HG03521 (cell line): ENCODE results near the gene IBA57.
"Not testable (repeated sequence)": the region's sequence is repeated elsewhere in the genome, so short reads cannot be mapped to it uniquely, and the experiment has no call there.

Experiments
- ATAC-seq: cut with Tn5 transposase; IDR thresholded peaks from one replicate; pipeline ENCODE4 v1.9.1; 2021; ENCODE audit warnings: mild to moderate bottlenecking, moderate library complexity; ENCODE audit not compliant: unreplicated experiment

IBA57 gene

DNA sequence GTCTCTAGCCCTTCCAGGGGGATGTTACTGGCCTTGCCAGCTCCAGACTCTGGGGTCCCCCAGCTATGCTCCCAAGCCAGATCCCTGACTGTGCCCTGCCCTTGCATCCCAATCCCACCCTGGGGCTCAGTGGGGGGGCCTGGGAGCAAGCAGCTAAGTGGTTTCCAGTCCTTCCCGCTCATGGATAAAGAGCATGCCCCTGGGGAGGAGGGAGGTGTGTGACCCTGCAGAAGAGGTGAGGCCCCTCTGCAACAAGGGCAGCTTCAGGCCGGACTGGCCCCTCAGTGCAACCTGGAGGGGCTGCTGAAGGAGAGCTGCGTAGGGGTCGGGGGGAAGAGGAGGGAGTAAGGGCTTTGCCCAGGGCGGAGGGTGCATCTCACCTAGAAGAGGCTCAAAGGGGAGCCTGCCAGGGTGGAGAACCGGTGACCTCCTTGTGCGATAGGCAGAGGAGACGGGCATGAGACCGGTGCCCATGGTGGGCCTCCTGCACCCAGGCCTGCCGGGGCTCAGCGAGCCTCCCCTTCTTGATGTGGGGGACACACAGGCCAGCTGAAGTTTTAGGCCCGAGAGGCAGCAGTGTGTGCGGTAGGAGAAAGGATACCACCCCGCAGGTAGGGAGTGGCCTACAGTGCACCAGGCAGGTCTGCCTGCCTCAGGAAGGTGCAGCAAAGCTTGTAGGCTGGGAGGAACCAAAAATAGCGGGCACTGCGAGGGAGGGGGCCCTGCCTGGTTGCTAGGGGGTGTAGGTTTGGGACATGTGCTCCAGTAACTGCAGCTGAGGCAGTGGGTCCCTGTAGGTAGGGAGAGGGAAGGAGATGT, 45.3 kb downstream of the IBA57 start:
- no peak for ATAC-seq

DNA sequence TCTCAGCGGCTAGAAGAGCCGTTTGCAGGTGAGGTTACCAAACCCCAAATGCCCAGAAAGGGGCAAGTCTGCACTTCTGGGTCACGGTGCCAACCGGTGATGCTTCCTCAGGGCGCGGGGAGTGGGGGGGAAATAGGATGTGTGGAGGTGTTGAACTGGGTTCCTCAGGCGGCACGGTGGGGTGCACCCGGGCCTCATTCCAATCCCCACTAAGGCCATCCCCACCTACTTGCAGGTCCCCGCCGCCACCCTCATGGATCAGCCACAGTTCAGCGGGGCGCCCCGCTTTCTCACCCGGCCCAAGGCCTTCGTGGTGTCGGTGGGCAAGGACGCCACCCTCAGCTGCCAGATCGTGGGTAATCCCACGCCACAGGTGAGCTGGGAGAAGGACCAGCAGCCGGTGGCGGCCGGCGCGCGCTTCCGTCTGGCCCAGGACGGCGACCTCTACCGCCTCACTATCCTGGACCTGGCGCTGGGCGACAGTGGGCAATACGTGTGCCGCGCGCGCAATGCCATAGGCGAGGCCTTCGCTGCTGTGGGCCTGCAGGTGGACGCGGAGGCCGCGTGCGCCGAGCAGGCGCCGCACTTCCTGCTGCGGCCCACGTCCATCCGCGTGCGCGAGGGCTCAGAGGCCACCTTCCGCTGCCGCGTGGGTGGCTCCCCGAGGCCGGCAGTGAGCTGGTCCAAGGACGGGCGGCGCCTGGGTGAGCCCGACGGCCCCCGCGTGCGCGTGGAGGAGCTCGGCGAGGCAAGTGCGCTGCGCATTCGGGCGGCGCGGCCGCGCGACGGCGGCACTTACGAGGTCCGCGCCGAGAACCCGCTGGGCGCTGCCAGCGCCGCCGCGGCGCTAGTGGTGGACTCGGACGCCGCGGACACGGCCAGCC, 46.2 kb downstream of the IBA57 start:
- ATAC-seq, result no peak

DNA sequence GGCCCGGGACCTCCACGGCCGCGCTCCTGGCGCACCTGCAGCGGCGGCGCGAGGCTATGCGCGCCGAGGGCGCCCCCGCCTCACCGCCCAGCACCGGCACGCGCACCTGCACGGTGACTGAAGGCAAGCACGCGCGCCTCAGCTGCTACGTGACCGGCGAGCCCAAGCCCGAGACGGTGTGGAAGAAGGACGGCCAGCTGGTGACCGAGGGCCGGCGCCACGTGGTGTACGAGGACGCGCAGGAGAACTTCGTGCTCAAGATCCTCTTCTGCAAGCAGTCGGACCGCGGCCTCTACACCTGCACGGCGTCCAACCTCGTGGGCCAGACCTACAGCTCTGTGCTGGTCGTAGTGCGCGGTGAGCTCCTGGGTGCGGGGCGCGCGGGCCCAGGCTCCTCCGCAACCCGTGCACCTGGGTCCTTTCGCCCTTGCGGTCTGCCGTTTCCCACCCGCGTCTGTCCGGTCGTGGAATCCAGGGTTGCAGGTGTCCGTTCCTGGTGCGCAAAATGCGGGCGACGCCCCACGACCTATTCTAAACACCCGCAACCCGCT, 46.9 kb downstream of the IBA57 start:
- ATAC-seq, result no peak

DNA sequence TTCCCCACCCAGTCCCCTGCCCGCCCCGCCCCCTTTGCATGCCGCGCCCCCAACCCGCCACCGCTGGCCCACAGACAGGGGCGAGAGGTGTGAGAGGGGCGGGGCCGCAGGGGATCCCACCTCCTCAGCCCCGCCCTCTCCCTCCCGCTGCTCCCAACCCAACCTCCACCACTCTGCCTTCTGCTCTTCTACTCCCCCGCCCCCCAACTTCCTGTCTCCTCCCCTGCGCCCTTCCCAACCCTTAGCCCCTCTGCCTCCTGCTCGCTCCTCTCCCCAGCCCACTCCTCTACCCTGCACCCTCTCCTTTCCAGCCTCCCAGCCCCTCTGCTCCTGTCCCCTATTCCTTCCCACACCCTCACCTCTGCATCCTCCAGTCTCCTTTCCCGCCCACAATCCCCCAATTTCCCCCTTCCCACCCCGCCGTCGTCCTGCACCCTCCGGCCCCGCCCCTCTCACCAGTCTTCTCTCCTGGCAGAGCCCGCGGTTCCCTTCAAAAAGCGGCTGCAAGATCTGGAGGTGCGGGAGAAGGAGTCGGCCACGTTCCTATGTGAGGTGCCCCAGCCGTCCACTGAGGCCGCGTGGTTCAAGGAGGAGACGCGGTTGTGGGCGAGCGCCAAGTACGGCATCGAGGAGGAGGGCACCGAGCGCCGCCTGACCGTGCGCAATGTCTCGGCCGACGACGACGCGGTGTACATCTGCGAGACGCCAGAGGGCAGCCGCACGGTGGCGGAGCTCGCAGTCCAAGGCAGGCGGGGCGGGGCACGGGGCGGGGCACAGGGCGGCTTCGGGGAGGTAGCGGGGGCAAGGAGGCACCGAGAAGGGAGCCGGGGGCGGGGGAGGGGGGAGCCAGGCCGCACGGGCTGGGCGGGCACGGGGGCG, 47.6 kb downstream of the IBA57 start:
- ATAC-seq, result peak; percentile 88

DNA sequence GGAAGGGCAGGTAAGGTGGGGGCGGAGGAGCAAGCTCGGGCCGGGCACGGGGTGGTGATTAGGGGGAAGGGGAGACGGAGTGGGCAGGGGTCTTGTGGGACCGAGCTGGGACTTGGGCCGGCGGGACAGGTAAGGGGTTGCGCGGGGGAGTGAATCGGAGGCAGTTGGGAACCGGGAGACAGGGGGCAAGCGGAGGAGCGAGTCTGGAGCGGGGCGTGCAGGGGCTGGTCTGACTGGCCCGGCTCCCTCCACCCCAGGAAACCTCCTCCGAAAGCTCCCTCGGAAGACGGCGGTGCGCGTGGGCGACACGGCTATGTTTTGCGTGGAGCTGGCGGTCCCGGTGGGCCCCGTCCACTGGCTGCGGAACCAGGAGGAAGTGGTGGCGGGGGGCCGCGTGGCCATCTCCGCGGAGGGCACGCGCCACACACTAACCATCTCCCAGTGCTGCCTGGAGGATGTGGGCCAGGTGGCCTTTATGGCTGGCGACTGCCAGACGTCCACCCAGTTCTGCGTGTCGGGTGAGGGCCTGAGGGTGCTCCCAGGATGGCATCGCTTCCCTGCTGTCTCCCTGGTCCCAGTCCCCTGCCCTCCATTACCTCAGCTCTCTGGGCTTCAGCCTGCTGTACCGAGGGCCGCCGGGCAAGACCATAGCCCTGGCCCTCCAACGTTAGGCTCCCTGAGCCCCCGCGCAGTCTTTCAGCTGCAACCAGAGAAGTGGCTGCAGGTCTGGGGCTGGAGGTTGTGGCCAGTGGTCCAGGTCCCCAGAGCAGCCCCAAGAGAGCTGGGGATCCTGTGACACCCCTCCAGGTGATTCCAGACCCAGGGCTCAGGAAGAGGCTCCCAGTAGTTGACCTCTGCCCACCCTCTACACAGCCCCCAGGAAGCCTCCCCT, 48.6 kb downstream of the IBA57 start:
- no peak for ATAC-seq

DNA sequence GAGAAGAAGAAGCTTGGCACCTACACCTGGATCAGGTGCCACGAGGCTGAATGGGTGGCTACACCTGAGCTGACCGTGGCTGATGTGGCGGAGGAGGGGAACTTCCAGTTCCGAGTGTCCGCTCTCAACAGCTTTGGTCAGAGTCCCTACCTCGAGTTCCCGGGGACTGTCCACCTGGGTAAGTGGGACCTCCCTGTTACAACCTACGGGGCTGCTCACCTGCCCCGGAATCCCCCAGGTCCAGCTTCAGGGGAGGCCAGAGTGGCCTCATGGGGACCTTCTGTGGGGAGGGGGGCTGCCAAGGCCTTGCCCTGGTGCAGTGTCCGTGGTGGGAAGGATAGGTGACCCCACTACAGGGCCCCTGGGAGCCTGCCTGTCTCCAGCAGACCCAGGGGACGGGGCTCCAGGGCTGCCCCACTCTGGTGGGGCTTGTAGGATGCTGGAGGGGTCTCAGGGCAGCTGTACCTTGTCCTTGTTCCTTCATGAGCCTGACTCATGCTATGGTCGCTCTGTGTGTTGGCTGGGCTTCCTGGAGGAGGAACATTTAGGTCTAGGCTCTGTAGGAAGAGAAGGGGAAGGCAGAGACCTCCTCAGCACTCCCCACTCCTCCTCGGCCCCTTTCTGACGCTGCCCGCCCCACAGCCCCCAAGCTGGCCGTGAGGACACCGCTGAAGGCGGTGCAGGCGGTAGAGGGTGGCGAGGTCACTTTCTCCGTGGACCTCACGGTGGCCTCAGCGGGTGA, 49.5 kb downstream of the IBA57 start:
- ATAC-seq, result no peak

DNA sequence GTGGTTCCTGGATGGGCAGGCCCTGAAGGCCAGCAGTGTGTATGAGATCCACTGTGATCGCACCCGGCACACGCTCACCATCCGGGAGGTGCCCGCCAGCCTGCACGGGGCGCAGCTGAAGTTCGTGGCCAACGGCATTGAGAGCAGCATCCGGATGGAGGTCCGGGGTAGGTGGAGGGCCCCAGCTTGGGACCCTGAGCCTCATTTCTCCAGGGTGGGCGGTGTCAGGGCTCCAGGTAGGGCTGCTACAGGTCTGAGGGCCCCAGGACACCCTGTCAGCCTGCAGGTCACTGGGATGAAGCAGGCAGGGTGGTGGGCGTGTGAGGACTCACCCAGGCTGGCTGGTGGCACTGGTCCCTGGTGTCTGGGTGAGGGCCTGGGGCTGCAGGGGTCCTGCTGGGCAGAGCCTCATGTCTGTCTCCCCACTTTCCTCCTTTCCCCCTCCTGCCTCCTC, 50.1 kb downstream of the IBA57 start:
- ATAC-seq, result no peak

DNA sequence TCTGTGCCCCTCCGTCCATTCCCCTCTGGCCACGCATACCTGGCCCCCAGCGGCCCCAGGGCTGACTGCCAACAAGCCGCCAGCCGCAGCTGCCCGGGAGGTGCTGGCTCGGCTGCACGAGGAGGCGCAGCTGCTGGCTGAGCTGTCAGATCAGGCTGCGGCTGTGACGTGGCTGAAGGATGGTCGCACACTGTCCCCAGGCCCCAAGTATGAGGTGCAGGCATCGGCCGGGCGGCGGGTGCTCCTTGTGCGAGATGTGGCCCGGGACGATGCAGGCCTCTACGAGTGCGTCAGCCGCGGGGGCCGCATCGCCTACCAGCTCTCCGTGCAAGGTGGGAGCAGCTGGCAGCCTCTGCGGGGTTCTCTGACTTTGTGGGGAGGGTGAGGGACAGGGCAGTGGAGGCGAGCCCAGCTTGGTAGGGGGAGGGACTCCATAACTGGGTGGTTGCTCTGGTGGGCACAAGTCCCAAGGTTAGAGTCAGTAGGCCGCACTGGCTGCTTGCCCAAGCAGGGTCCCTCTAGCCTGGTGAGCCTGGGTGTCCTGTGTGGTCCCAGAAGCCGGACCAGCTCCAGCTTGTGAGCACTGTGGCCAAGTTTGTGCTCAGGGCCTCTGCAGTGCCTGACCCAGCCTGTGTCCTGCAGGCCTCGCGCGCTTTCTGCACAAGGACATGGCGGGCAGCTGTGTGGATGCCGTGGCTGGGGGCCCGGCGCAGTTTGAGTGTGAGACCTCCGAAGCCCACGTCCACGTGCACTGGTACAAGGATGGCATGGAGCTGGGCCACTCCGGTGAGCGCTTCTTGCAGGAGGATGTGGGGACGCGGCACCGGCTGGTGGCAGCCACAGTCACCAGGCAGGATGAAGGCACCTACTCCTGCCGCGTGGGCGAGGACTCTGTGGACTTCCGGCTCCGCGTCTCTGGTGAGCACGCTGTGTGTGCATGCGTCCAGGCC, 51.0 kb downstream of the IBA57 start:
- ATAC-seq, result no peak

DNA sequence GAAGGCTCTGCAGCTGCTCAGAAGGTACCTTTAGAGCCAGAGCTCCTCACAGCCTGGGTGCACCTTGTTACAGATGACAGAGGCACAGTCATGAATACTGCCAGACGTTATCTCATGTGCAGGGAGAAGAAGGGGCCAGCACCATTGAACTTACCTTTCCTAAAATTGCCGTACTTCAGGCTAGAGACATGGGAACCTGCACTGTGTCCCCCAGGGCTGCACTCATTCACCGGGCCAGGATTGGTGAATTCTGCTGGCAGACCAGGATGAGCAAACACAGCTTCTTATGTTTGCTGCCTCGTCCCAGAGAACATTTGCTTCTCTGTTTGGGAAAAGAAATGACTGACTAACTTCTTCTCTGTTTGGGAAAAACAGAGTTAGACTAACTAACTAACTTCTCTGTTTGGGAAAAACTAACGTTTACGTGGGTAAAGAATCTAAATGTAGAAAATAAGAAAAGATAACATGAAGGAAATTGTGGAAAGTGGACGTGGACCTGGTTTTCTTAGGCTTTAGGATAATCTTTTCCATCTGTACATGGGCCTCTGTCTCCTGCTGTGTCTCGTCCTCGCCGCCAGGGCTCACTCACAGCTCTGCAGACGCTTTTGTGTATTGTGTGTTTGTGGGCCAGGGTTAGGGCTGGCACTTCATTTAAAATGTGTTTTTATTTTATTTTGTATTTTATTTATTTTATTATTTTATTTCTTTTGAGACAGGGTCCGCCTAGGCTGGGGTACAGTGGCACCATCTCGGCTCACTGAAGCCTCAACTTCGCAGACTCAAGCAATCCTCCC, 52.1 kb downstream of the IBA57 start:
- ATAC-seq, result no peak

DNA sequence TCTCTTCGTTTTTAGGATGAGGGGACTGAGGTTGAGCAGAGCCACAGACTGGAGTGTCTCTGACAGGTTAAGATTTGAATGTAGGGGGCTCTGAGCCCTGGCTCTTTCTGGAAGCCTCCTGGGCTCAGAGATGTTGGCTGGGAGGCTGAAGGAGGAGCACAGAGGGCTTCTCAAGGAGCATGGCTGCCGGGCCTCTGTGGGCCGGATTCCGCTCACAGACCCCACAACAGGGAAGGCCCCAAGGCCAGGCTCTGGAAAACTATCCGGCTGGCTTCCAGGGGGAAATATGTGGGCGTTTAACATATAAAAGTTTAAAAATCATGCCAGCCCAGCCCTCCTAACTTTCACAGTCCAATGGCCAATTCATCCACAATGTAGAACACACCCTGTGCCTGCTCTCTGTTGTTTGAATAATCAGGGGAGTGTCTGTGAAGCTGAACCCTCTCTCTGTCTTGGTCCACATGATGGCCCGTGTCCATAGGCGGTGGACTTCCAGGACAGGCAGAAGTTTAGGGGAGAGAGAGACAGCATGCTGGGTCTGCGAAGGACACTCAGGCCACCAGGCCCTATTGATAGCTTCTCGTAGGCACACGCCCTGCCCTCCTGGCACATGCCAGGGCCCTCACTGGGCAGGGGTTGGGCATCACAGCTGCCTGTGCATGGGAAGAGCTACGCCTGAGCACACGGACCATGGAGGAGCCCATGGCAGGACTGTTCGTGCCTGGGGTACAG, 53.1 kb downstream of the IBA57 start:
- no peak for ATAC-seq

DNA sequence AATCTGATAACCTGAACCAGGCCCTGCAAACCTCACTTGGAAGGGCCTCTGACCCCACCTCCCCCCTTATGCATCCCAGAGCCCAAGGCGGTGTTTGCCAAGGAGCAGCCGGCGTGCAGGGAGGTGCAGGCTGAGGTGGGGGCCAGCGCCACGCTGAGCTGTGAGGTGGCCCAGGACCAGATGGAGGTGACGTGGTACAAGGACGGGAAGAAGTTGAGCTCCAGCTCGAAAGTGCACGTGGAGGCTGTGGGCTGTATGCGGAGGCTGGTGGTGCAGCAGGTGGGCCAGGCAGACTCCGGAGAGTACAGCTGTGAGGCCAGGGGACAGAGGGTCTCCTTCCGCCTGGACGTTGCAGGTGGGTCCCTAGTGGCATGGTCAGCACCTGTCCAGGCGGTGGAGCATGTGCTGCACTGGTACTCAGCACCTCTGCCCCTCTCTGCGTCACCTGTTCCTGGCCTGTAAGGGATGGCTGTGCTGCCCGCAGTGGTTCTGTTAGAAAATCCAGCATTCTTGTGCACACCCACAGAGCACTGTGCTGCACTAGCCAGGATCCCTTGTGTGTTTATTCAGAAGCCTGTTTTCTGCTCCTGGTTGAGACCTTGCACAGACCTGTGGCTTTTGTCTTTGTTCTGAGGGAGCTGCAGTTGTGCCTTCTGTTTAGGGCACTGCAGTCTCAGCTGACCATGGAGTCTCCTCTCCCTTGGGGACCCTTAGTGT, 53.8 kb downstream of the IBA57 start:
- ATAC-seq, result no peak

DNA sequence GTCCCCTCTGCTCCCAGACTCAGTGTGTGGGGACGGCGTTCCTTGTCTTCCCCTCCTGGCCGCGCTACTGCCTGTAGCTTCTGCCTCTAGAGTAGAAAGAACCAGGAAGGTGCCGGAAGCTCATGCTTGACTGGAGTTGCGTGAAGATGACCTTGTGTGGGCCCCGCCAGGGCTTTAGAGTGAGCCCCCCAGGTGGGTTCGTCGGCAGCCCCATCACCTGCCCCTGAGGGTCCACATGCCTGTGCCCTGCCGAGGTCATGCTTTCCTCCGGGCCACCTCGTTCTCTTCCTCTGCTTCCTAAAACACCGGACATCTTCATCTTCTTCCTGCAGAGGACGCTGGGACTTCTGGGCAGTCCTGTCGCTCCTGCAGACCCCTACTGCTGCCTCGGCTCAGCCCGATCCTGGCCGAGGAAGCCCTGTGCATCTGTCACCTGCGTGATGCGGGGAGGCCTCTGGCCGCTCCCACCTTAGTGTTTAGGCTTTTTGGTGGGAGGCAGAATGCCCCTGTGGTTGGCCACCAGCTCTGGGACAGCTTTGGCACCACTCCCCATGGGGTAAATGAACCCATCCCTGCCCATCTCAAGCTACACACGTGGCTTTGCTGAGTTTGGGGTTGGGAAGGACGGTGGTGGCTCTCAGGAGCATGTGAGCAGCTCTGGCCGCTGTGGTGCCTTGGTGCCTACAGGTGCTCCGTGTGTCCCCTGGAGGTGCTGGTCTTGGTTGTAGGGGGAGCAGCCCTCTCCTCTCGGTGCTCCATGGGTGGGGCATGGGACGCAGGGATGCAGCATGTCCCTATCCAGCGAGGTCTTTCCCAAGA, 54.6 kb downstream of the IBA57 start:
- no peak for ATAC-seq

DNA sequence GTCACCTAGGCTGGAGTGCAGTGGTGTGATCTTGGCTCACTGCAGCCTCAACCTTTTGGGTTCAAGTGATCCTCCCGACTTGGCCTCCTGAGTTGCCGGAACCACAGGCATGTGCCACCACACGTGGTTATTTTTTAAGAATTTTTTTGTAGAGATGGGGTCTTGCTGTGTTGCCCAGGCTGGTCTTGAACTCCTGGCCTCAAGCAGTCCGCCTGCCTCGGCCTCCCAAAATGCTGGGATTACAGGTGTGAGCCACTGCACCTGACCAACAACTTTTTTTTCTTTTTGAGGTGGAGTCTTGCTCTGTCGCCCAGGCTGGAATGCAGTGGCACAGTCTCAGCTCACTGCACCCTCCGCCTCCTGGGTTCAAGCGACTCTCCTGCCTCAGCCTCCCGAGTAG, 55.5 kb downstream of the IBA57 start:
- not testable (repeated sequence) for ATAC-seq

DNA sequence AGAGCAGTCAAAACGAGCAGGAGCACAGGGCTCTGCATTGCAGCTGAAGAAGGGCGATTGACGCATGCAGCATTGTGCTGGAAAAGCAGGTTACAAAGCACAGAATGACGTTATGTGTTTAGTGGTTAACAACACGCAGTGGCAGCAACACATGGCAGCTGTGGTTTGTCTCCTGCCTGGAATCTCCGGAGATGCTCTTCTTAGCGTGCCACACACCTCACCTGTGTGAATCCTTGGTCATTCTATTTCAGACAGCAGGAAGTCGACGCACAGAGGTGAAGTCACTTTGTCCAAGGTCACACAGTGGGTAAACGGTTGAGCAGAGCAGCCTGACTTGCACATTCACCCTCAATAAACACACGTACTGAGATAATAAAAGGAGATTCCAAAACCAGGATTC, 56.9 kb downstream of the IBA57 start:
- ATAC-seq, result no peak
